Right hindlimb (tissue), 1 donor: Measurements from ENCODE around the gene UBAC2.

ENCODE experiments used
- DNase-seq: peaks from one replicate; pipeline ENCODE4 v3.0.0-alpha.2; 2018

UBAC2 gene

DNA sequence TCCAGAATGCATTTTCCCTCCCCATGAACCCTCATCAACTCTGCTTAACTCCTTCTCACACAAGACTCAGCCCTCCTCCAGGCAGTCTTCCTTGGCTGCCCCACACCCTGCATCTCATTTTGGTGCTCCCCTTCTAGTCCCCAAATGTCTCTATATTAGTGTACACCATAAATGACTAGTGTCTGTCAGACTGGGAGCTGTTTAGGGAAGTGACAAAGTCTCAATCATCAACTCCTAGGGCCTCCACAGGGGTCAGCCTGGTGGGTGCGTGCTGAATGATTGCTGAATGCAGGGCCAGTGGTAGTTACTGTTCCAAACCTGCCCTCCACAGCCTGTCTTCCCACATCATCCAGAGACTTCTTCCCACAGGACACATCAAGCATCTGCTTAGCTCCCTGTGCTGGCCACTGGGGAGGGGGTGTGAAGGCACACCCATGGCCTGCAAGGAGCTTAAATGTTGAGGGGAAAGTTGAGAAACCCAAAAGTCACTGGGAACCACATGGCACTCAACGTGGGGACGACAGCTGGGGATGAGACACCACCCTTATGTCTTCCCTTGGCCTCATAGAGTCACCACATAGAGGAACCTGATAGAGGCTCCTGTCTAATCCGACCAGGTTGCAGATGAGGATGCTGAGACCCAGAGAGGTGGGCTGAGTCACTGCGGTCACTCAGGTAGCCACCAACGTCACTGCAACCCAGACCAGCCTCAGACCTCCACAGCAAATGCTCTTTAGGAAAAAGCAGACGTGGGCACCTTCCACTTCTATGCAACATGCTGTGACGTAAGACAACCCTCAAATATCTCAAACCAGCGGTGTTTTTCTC, 221.3 kb downstream of the UBAC2 start:
- no peak for DNase-seq

DNA sequence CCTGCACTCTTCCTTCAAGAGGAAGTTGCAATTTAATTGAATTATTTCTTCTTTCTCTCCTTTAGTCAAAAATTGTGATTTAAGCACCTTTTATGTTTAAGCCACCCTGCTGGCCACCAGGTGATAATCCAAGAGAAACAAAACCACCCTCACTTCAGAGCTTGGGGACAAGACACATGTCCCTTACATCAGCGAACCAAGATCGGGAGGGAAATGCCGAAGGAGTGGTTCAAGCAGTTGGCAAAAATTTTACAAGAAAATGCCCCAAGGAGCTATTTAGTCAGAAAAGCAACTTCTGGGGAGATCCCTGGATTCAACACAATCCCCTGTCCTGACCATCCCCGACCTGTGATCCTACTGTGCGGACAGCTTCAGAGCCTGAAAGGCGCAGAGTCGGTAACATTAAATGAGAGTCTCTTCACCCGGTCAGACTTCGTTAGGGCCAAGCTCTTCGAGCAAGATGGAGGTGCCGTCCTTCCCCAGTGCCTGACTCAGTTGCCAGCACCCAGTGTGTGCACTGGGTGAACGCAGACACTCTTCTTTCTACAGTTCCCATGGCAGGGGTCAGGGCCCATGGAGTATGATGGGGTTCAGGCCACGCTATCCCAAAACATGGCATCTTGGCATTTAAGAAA, 222.0 kb downstream of the UBAC2 start:
- DNase-seq: no peak

DNA sequence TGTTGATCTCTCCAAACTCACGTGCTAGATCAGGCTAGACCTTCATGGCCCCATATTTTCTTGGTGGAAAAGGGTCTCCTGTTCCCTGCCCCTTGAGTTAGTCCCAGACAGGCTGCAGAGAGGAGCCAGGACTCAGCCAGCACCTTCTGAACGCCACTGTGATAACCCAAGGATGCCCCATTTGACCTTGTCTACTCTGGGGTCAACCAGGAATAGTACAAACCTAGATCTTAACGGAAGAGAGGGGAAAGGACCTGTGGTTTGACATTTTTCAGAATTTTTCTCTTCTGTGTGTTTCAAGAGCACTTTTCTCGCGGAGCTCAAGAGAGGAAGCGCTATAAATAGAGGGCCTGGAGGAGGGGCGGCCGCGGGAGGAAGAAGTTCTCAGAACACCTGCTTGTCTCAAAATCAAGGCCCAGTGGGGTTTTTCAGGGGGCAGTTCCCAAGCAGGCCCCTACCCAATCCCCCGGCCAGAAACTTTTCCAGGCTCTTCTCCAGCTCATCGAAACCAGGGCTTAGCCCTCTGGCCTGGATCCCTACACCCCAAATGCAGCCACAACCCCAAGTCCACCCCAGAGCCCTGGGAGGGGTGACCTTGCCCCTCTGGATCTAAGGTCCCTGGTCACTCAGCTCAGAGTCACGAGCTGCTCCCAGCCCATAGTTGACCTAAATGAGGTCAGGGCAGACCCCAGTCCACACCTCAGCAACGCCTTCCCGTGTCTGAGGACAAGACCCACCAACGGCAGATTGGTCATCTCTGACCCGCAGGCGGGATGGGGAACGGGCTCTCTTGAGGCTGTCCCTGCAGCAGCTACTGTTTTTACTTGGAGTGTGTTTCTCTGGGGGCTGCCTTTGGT, 225.1 kb downstream of the UBAC2 start:
- DNase-seq: no peak

DNA sequence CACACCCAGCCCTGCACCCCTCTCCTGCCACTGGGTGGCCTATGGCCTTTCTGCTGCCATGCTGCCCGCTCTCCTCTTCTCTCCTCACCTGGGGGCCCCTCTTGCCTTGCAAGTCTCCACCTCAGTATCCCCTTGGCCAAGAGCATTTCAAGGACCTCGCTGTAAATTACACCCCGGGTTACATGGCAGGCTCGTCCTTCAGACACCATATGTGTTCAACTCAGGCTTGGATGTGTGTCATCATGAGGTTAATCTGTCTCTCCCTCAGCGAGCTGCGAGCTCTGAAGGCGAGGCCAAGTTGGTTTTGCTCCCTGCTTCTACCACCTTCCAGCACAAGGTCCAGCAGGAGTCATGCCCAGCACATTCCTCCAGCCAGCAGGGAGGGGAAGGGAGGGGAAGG, 225.8 kb downstream of the UBAC2 start:
- DNase-seq: no peak

DNA sequence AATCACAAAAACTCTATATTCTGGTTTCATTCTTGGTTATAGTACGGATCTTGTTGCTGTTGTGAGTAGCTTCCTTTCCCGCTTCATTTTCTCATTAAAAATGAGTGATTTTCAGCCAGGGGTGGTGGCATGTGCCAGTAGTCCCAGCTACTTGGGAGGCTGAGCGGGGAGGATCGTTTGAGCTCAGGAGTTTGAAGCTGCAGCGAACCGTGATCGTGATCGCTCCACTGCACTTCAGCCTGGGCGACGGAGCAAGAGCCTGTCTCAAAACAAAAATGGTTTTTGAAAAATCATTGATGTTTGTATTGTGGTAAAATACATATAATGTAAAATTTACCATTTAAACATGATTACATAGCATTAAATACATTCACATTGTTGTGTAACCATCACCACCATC, 229.0 kb downstream of the UBAC2 start:
- DNase-seq: no peak

DNA sequence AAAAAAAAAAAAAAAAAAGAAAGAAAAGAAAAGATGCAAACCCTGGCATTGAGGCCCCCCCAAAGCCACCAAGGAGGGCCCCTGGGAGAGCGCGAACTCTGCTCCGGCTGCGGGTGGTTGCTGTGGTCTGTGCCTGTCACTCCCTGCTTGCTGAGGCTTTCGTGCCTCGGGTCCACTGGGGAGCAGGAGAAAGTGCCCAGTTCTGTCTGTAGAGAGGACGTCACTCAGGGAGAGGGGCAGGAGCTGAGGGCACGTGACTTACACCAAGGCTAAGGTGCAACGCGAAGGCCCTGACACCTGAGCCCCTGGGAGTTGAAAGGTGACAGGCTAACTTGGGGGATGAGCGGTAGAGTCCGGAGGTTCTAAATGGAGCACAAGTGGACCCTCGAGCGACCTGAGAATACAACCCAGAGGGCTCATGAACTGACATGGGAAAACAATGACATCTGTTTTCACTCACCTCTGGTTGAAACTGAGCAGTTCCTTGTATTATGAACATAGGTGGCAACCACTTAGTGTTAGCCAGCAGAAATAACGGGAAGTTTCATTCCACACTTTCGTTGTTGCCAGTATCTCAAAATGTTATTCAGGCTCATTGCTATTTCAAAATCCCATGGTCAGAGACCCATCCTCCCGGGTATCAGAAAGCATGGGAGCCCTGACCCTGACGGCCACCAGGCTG, 231.4 kb downstream of the UBAC2 start:
- DNase-seq: no peak

DNA sequence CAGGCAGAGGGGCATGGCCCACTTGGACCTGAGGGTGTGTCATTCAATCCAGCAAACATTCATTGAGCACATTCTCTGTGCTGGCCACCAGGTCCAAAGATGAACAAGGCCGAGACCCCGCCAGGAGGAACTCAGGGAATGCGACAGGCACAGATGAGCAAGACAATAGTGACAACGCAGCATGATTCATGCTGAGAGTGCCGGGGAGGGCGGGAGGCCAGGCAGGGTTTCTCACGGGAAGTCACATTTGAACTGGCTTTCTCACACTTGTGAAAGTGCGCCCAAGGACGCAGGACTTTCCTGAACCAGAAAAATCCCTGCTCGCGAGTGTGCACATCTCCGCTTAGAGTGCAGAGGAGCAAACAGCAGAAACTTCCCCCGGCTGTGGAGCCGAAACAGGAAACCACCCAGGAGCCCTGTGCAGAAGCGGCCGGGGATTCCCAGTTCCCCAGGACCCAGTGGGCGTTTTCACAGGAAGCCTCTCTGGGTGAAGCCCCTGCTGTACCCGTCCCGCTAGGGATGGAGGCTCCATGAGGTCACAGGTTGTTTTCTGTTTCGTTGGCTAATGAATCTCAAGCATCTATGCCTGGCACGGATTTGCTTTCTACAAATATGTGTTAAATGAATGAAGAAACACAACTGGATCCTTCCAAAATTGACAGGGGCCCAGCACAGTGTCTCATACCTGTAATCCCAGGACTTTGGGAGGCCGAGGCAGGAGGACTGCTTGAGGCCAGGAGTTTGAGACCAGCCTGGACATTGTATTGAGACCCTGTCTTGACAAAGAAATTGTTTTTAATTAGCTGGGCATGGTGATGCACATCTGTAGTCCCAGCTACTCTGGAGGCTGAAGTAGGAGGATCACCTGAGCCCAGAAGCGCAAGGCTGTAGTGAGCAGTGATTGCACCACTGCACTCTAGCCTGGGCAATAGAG, 232.2 kb downstream of the UBAC2 start:
- peak; percentile 50 for DNase-seq

DNA sequence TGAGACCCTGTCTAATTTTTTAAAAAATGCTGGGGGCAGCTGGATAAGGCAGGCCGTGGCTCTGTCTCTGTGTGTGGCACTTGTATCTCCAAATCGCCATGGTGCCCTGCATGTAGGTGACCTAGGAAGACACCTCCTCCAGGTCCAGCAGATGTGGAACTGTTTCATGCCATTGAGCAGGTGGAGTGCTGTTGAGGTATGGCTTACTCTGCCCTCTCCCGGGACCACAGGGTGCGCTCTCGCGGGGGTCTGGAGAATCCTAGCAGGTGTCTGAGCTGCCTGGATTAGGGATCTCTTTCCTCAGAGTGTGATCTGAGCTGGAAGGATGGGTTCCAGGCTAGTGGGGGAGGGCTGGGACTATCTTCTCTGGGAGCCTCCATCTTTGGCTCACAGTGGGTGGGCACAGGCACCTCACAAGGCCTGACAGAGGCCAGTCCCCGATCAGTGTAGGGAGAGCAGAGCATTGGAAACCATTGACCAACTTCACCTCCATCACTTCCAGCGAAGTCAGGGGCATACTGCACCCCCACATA, 233.0 kb downstream of the UBAC2 start:
- DNase-seq: no peak

DNA sequence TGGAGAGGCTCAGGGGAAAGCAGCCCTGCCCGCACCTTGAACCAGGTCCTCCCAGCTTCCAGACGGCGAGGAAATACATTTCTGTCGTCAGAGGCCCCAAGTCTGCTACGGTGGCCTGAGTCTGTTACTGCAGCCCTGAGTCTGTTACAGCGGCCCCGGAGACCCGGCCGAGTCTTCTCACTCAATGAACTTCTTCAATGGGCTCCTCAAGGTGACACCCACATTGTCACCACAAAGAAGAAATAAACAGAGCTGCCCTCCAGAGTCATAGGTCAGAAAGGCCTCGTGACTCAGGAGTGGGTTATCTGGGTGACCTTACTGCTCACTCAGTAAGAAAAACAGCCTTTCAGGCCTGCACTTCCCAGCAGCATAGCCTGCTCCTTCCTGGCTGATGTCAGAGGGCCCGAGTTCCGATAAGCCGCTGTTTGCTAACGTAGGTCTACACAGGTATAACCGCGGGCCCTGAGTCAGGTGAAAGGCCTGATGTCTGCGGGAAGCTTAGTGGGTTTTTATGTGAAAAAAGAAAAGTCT, 233.7 kb downstream of the UBAC2 start:
- DNase-seq: no peak

DNA sequence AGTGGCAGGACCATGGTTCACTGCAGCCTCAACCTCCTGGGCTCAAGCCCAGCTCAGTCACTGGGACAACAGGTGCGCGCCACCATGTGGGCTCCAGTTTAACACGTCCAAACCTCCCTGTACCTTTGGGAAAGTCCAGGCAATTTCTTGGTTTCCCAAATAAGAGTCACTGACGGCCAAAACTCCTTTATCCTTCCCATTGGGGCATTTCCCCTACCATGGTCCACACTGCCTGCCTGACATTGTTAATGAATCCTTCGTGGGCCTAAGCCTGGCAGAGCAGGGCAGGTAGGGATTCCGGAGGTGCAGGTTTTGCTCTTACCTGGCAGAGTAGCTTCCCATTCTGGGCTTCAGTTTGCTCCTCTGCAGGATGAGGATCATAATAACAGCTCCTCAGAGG, 234.5 kb downstream of the UBAC2 start:
- no peak for DNase-seq

DNA sequence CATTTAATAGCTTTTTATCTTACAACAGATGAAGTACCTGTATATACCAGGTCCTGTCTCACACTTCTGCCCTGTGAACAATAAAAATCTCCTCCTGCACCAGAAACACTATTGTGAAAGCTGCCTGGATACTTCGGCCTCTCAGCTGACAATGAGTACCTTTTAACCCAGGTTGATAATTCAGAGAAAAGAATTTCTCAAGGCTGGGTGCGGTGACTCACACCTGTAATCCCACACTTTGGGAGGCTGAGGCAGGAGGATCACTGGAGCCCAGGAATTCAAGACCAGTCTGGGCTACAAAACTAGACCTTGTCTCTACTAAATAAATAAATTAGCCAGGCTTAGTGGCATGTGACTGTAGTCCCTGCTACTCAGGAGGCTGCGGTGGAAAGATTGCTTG, 235.3 kb downstream of the UBAC2 start:
- no peak for DNase-seq
